Psoas muscle (tissue), 8 donors: Measurements from ENCODE around the gene TRIB2. TPM values are rescaled to one million over a fixed set of nuclear protein-coding genes. Genes with fewer than 3 reads are reported as not detected.

Source experiments
- ATAC-seq, 4 donors: fragments of 200-7000 bp; cut with Tn5 transposase; one replicate each; pipeline ENCODE4 v1.9.1; 2020; ENCODE audit warnings: moderate library complexity in 3 of 4, mild to moderate bottlenecking in 2 of 4
- DNase-seq, 2 donors: peaks; one replicate each; pipeline ENCODE4 v3.0.0-alpha.2; 2020
- H3K27ac ChIP-seq: fragments of 200-600 bp; one replicate; pipeline ENCODE4 v1.8.0; 2022
- H3K27me3 ChIP-seq, 3 donors: fragments of 200-600 bp in 1 of 3; one replicate each; pipeline versions ENCODE4 v1.6.1 to v1.8.0; 2013 to 2022; ENCODE audit warnings: low read length in 2 of 3, mild to moderate bottlenecking in 2 of 3, moderate library complexity in 1 of 3; ENCODE audit not compliant: insufficient read depth in 3 of 3
- H3K36me3 ChIP-seq, 2 donors: fragments of 200-600 bp in 1 of 2; one replicate each; pipeline versions ENCODE4 v1.6.1 to v1.8.0; 2013 to 2022; ENCODE audit warnings: low read depth in 1 of 2, mild to moderate bottlenecking in 1 of 2, moderate library complexity in 1 of 2; ENCODE audit not compliant: insufficient read depth in 1 of 2
- H3K4me1 ChIP-seq: fragments of 200-600 bp; one replicate; pipeline ENCODE4 v1.8.0; 2022
- H3K4me3 ChIP-seq: fragments of 200-600 bp; one replicate; pipeline ENCODE4 v1.8.0; 2022; ENCODE audit warnings: mild to moderate bottlenecking
- H3K9me3 ChIP-seq: fragments of 200-600 bp; one replicate; pipeline ENCODE4 v1.8.0; 2022
- CTCF ChIP-seq: fragments of 200-600 bp; IDR thresholded peaks from one replicate; pipeline ENCODE4 v1.8.0; 2022; ENCODE audit warnings: antibody characterized with exemption
- WGBS, 3 donors: extraction: QIAGEN DNeasy Blood & Tissue Kit; methylation state at CpG; one replicate each; pipeline versions ENCODE4 v1.1.6 to v1.1.7; 2013; 5-methylcytosine and 5-hydroxymethylcytosine counted together
- intact Hi-C, 2 donors: fragments of 100-400 bp; cut with DNase I; formaldehyde crosslinking; loops; one replicate each; pipeline versions ENCODE4 v1.11.0 to v1.14.2; 2022
- polyA plus RNA-seq, 3 donors: library from polyadenylated mRNA; stranded (reverse); fragments of 200-250 nt; gene quantifications; one replicate each; pipeline ENCODE4 v1.2.3, GENCODE V29; 2013
- total RNA-seq, 4 donors: library from RNA; stranded (reverse); fragmentation: NEBNext Ultra II Directional in 2 of 4; extraction: Animal tissue kit (Norgen Biotek cat#: 25700) in 2 of 4; gene quantifications; one replicate each; pipeline versions ENCODE4 v1.2.1 to v1.2.4, GENCODE V29; 2021 to 2023
- donor health status: healthy with polysubstance abuse.
- donor health status: DM: no; HTN: no; CAD: no; lungs with moderate emphysema.
- donor health status: Bipolar disorder and iron deficiency.
- donor health status: healthy.
- donor health status: DM: yes; HTN: yes; CAD: no.
- donor health status: DM: no; HTN: no; CAD: no.
- donor health status: DM: no; HTN: no; CAD: no.
- donor health status: DM: yes; HTN: yes; CAD: no.

The TRIB2 gene
- total and polyA plus RNA-seq, 7 donors: 6.8 to 18.0 (median 12.5) TPM

DNA sequence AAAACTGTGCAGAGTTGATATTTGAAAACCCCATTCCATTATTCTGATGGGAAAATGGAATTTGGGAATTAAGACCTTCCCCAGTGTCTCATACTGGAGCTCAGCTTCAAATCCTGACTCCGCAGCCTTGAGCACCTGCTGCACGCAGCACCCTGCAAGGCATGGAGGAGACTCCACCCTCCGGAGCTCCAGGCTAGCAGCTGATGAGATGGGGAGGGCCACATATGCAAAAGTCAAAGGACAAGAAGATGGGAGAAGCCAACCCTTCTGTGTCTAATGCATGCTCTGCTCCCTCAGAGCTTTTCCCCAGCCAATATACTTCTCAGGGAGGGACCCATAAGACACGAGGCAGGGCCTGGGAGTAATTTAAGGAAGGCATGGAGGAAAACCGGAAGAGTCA, 34.7 kb upstream of the TRIB2 start:
- Histone ChIP-seq H3K9me3 (no peaks in the 10 kb centered on the region), H3K27ac (no peak overlapping the region), H3K4me3 (no peak overlapping the region), H3K27me3 (no peaks in the 10 kb centered on the region), H3K4me1 (peaks cover 4% of the 10 kb centered on the region), H3K36me3 (no peaks in the 10 kb centered on the region)
- TF ChIP-seq CTCF: no peak
- intact Hi-C loops: no loop called here
- ATAC-seq (no peak), DNase-seq (no peak)
- WGBS, 3 donors: 79 to 91% (median 84%) methylated on average over 5 of the region's 5 CpGs

GRCh38 chr2:12683457-12684100, 33.2 kb upstream of the TRIB2 start:
- no peak overlapping the region for H3K27ac ChIP-seq
- H3K4me3 ChIP-seq: no peak overlapping the region
- no peak for TF ChIP-seq CTCF
- H3K4me1 ChIP-seq: peaks cover 4% of the 10 kb centered on the region
- H3K9me3 ChIP-seq: no peaks in the 10 kb centered on the region
- ATAC-seq: no peak
- intact Hi-C loops: no loop called here
- DNase-seq: no peak
- H3K36me3 ChIP-seq: no peaks in the 10 kb centered on the region
- H3K27me3 ChIP-seq: no peaks in the 10 kb centered on the region
- 90 to 99% (median 93%) methylated on average over 6 of the region's 6 CpGs for WGBS, 3 donors

DNA sequence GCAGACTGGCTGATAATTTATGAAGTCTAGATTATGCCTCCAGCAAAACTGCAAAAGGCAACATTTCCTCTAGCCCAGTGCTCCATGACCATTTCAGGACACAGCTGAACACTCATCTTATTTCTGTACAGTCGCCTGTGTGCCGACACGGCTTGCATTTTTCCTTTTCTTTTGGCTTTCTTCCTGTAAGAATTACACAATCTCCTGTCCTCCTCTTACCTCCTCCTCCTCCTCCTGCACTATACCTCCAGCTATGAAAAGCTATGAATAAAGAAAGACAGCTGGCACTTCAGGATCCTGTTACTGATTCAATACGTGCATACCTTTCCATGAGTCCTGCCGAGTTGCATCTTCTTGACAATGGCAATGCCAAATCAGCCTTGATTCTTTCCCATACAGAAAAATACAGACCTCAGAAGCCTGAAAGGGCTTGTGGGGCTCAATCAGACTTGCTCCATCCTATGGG, 32.2 kb upstream of the TRIB2 start:
- Histone ChIP-seq H3K4me3 (no peak overlapping the region), H3K27me3 (no peaks in the 10 kb centered on the region), H3K4me1 (peaks cover 4% of the 10 kb centered on the region), H3K9me3 (peaks cover 2% of the 10 kb centered on the region), H3K27ac (no peak overlapping the region), H3K36me3 (no peaks in the 10 kb centered on the region)
- DNase-seq: no peak
- WGBS, 3 donors: 15 to 18% (median 15%) methylated on average over 5 of the region's 5 CpGs
- no peak for TF ChIP-seq CTCF
- intact Hi-C loops: no loop called here
- ATAC-seq: peak; percentile 30 to 61 (median 46)

GRCh38 chr2:12685145-12685544, 31.6 kb upstream of the TRIB2 start:
- no peaks in the 10 kb centered on the region for H3K36me3 ChIP-seq

More at GRCh38 chr2:12685145-12685544, 31.6 kb upstream of the TRIB2 start:
- no peak overlapping the region for H3K27ac ChIP-seq
- H3K9me3 ChIP-seq: peaks cover 8% of the 10 kb centered on the region
- TF ChIP-seq CTCF: no peak
- intact Hi-C loops: no loop called here
- DNase-seq (no peak), ATAC-seq (no peak)
- 78 to 84% (median 84%) methylated on average over 3 of the region's 3 CpGs for WGBS, 3 donors
- H3K27me3 ChIP-seq: no peaks in the 10 kb centered on the region
- no peak overlapping the region for H3K4me3 ChIP-seq
- peaks cover 4% of the 10 kb centered on the region for H3K4me1 ChIP-seq
